Mesothelial cell of epicardium (in vitro differentiated cells): ENCODE measurements around the gene ARHGEF28. TPM values are rescaled to one million over a fixed set of nuclear protein-coding genes. Genes with fewer than 3 reads are reported as not detected.

Source experiments
- DNase-seq, 2 experiments: peaks; one replicate each; pipeline ENCODE4 v3.0.0; 2021; ENCODE audit warnings: low spot score in 2 of 2; ENCODE audit not compliant: unreplicated experiment in 2 of 2
- H3K27ac Mint-ChIP-seq: 2 replicates; pipeline ENCODE4 v1.8.0; 2021; ENCODE audit warnings: mixed read lengths
- H3K27me3 Mint-ChIP-seq: 2 replicates; pipeline ENCODE4 v1.8.0; 2021; ENCODE audit warnings: low read depth, mixed read lengths
- H3K36me3 Mint-ChIP-seq: 2 replicates; pipeline ENCODE4 v1.8.0; 2021; ENCODE audit warnings: mixed read lengths
- H3K4me1 Mint-ChIP-seq: 2 replicates; pipeline ENCODE4 v1.8.0; 2021; ENCODE audit warnings: mixed read lengths
- H3K4me3 Mint-ChIP-seq: 2 replicates; pipeline ENCODE4 v1.8.0; 2021; ENCODE audit warnings: mild to moderate bottlenecking, moderate library complexity, mixed read lengths
- H3K9me3 Mint-ChIP-seq: 2 replicates; pipeline ENCODE4 v1.8.0; 2021; ENCODE audit warnings: mixed read lengths
- CTCF ChIP-seq: fragments of 200-600 bp; sonication (generic); IDR thresholded peaks from one replicate; pipeline ENCODE4 v1.5.0; 2021; ENCODE audit warnings: antibody characterized with exemption; ENCODE audit not compliant: unreplicated experiment
- total RNA-seq: library from RNA; stranded (reverse); gene quantifications from 3 replicates; pipeline ENCODE4 v1.2.1, GENCODE V29; 2021

Gene ARHGEF28
- total RNA-seq, 1 donor from 2014 or later = 0.40 TPM

DNA sequence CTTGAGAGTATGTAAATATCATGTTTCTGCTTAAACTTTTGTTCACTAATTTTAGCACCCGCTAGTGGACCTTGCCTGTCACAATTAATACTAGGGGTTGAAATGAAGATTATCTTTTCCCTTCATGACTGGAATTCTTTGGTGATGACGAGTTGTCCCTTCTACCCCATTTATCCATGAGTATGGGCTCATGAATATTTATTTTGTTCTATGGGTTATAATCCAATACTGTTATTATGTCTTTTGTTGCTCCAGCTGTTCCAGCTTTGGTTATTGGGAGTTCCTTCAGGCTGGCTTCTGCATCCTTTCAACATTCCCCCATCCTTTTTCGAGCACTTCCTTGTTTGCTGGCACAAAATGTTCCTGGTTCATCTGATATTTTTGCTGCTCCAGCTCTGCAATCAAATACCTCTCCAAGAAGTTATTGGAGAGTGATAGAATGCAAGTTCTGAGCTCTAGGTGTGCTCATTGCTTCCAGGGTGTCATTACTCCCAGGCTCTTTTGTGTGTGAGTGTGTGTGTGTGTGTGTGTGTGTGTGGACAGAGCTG lies 19.7 kb upstream of the ARHGEF28 start:
- no peak for DNase-seq
- no peak for TF ChIP-seq CTCF
- no peaks in the 10 kb centered on the region for H3K36me3 Mint-ChIP-seq
- peaks cover 47% of the 10 kb centered on the region for H3K27me3 Mint-ChIP-seq
- no peak overlapping the region for H3K4me3 Mint-ChIP-seq
- no peaks in the 10 kb centered on the region for H3K4me1 Mint-ChIP-seq
- H3K9me3 Mint-ChIP-seq = peaks cover 10% of the 10 kb centered on the region
- no peak overlapping the region for H3K27ac Mint-ChIP-seq

GRCh38 chr5:73607228-73607627 lies 18.8 kb upstream of the ARHGEF28 start:
- H3K36me3 Mint-ChIP-seq = no peaks in the 10 kb centered on the region
- no peak for TF ChIP-seq CTCF
- no peak overlapping the region for H3K4me3 Mint-ChIP-seq
- no peak for DNase-seq
- H3K27ac Mint-ChIP-seq = no peak overlapping the region
- H3K4me1 Mint-ChIP-seq = no peaks in the 10 kb centered on the region
- H3K27me3 Mint-ChIP-seq = peaks cover 53% of the 10 kb centered on the region
- peaks cover under 1% of the 10 kb centered on the region for H3K9me3 Mint-ChIP-seq

- Mint-ChIP-seq H3K4me1 (no peaks in the 10 kb centered on the region), H3K27ac (no peak overlapping the region), H3K4me3 (no peak overlapping the region), H3K36me3 (no peaks in the 10 kb centered on the region), H3K27me3 (peaks cover 71% of the 10 kb centered on the region), H3K9me3 (no peaks in the 10 kb centered on the region)
- no peak for DNase-seq
- no peak for TF ChIP-seq CTCF
Observed at GRCh38 chr5:73612799-73613198, 13.2 kb upstream of the ARHGEF28 start.

DNA sequence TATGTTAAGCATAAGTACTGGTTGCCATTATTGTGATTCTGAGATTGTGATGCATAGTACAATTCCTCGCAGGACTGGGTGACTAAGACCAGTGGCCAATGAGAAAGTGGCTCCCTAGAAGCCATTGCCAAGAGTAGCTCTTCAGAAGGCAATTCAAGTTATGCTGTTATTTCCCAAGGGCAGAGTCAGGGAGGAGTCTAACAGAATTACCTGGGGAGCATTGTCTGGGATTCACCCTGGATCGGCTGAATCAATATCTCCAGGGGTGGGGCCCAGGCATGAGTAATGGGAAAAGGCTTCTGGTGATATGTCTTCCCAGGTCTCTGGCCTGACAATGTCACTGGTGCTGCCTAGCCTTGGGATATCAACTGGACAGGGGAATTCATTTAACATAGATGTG lies 10.9 kb upstream of the ARHGEF28 start:
- no peak overlapping the region for H3K4me3 Mint-ChIP-seq
- TF ChIP-seq CTCF = no peak
- H3K27me3 Mint-ChIP-seq = peaks cover 82% of the 10 kb centered on the region
- DNase-seq = no peak
- no peaks in the 10 kb centered on the region for H3K9me3 Mint-ChIP-seq
- no peak overlapping the region for H3K27ac Mint-ChIP-seq
- H3K4me1 Mint-ChIP-seq = no peaks in the 10 kb centered on the region
- H3K36me3 Mint-ChIP-seq = no peaks in the 10 kb centered on the region

DNA sequence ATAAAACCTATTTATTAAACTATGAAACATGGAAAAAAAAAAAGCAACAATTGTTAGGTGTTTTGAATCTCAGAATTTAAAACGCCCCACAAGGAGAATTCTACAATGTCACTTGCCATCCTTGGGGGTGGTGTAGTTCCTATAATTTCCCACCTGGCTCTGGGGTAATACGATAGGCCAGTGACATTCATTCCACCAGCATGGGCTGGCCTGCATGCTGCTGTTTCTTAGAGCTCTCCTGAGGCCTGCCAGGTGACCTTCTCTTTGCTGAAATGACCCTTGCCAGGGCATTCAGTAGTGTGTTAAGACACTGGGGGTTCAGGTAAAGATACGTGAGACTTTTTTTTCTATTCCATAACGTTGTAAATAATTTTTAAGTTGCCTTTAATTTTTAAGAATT lies 10.0 kb upstream of the ARHGEF28 start:
- no peaks in the 10 kb centered on the region for H3K9me3 Mint-ChIP-seq
- H3K4me1 Mint-ChIP-seq = no peaks in the 10 kb centered on the region
- no peak for DNase-seq
- H3K27me3 Mint-ChIP-seq = peaks cover 81% of the 10 kb centered on the region
- H3K4me3 Mint-ChIP-seq = no peak overlapping the region
- no peak for TF ChIP-seq CTCF
- H3K36me3 Mint-ChIP-seq = no peaks in the 10 kb centered on the region
- no peak overlapping the region for H3K27ac Mint-ChIP-seq
